A673 (cell line): ENCODE data around the gene KDELR3. TPM values are rescaled to one million over a fixed set of nuclear protein-coding genes. Genes with fewer than 3 reads are reported as not detected.

ENCODE experiments used
- BruUV-seq: library from RNA; stranded (reverse); fragments of 400-500 nt; replicated peaks from 2 replicates; lab custom pipeline; 2021; lab: Mats Ljungman, UMichigan
- CTCF ChIA-PET: fragments of 300-600 bp; sonication (Branson Sonifier 250); formaldehyde crosslinking; loops from one replicate; lab custom pipeline; 2022; ENCODE audit warnings: antibody characterized with exemption; lab: Charles Lee
- POLR2A ChIA-PET: fragments of 300-600 bp; sonication (Branson Sonifier 250); formaldehyde crosslinking; loops from one replicate; lab custom pipeline; 2022; ENCODE audit warnings: antibody characterized with exemption; ENCODE audit not compliant: low non-redundant PET; lab: Charles Lee
- DNase-seq: peaks from one replicate; pipeline ENCODE4 v3.0.0-alpha.2; 2015; ENCODE audit warnings: low spot score
- H3K27ac ChIP-seq: fragments of 200-600 bp; sonication (generic); 2 replicates; pipeline ENCODE4 v1.5.1; 2016; ENCODE audit warnings: mixed run types, low read depth, mild to moderate bottlenecking, mixed read lengths, antibody characterized with exemption, low read length; ENCODE audit not compliant: poor library complexity, severe bottlenecking
- H3K27me3 ChIP-seq: fragments of 200-600 bp; sonication (generic); replicated peaks from 2 replicates; pipeline ENCODE4 v1.6.1; 2017; ENCODE audit warnings: mixed run types, low read depth, mild to moderate bottlenecking, mixed read lengths, antibody characterized with exemption, low read length; ENCODE audit not compliant: insufficient read depth, poor library complexity
- H3K36me3 ChIP-seq: fragments of 200-600 bp; sonication (generic); 2 replicates; pipeline ENCODE4 v1.6.1; 2016; ENCODE audit warnings: mixed run types, mild to moderate bottlenecking, mixed read lengths, antibody characterized with exemption, low read length; ENCODE audit not compliant: insufficient read depth, poor library complexity, severe bottlenecking
- H3K4me1 ChIP-seq: fragments of 200-600 bp; sonication (generic); 2 replicates; pipeline ENCODE4 v1.6.1; 2017; ENCODE audit warnings: mixed run types, mild to moderate bottlenecking, mixed read lengths, antibody characterized with exemption, low read length; ENCODE audit not compliant: insufficient read depth, poor library complexity, severe bottlenecking
- H3K4me3 ChIP-seq: fragments of 200-600 bp; sonication (generic); 2 replicates; pipeline ENCODE4 v1.5.1; 2016; ENCODE audit warnings: low read depth, mixed run types, mild to moderate bottlenecking, mixed read lengths, low read length; ENCODE audit not compliant: poor library complexity, severe bottlenecking
- H3K9me3 ChIP-seq: fragments of 200-600 bp; sonication (generic); 2 replicates; pipeline ENCODE4 v1.6.1; 2016; ENCODE audit warnings: mixed run types, low read depth, mild to moderate bottlenecking, mixed read lengths, antibody characterized with exemption, low read length; ENCODE audit not compliant: poor library complexity, severe bottlenecking
- CTCF ChIP-seq: fragments of 300-800, 200-600 bp; sonication (generic); conservative IDR thresholded peaks from 2 replicates; pipeline ENCODE4 v1.5.1; 2017; ENCODE audit warnings: low read depth, mild to moderate bottlenecking, antibody characterized with exemption, low read length, moderate library complexity, mixed read lengths
- EZH2 ChIP-seq: fragments of 200-600 bp; sonication (generic); IDR thresholded peaks from 2 replicates; pipeline ENCODE4 v1.6.1; 2017; ENCODE audit warnings: borderline replicate concordance, low read depth, mild to moderate bottlenecking, mixed read lengths, antibody characterized with exemption, low read length; ENCODE audit not compliant: poor library complexity, severe bottlenecking
- intact Hi-C: fragments of 100-400 bp; cut with micrococcal nuclease; formaldehyde crosslinking; loops from one replicate; pipeline ENCODE4 v1.10.0; 2022; ENCODE audit not compliant: unreplicated experiment
- total RNA-seq: library from RNA; stranded (reverse); gene quantifications from 2 replicates; pipeline ENCODE4 v1.2.3, GENCODE V29; 2021

The KDELR3 gene
- total RNA-seq, 1 experiment from 2014 or later: 4.0 TPM

DNA sequence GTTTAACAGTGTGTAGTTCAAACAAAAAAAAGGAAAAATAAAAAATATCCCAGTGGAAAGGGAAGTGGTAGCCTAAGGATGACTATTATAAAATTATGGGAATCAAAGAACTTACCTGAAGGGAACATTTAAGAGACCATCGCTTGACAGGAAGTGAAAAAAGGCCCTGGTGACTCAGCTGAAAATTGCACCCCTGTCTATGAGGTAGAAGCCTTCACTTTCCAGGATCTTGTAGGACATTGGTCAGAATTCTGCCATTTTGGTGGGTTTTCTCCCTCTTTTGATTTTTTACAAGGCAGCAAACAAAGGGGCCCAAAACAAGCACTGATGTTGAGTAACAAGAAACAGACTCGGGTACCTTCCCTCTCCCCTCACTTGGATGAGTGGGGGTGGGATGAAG, 22.6 kb downstream of the KDELR3 start:
- Histone ChIP-seq H3K27me3 (no peaks in the 10 kb centered on the region), H3K36me3 (peaks cover 100% of the 10 kb centered on the region), H3K4me1 (no peaks in the 10 kb centered on the region), H3K9me3 (no peaks in the 10 kb centered on the region), H3K4me3 (no peak overlapping the region), H3K27ac (peak overlapping the region; percentile 17)
- no peak for DNase-seq
- no TSS peak for BruUV-seq
- intact Hi-C loops: loop anchor here (10.0 kb wide), 1 partner anchor 616 kb away; no protein-coding TSS in a partner anchor
- POLR2A ChIA-PET: no interaction called here
- TF ChIP-seq CTCF: no peak
- CTCF ChIA-PET: no interaction called here

GRCh38 chr22:38490915-38491314, 23.0 kb downstream of the KDELR3 start:
- ChIA-PET CTCF (no interaction called here), POLR2A (interaction anchor here (0.9 kb wide), 1 partner anchor 10 kb away, joined by 12 read pairs; no protein-coding TSS in a partner anchor)
- no peaks in the 10 kb centered on the region for H3K9me3 ChIP-seq
- intact Hi-C loops: loop anchor here (10.0 kb wide), 1 partner anchor 616 kb away; no protein-coding TSS in a partner anchor
- H3K36me3 ChIP-seq: peaks cover 100% of the 10 kb centered on the region
- H3K27ac ChIP-seq: peak overlapping the region; percentile 17
- H3K4me3 ChIP-seq: no peak overlapping the region
- H3K4me1 ChIP-seq: no peaks in the 10 kb centered on the region
- no peak for DNase-seq
- TF ChIP-seq CTCF (no peak), EZH2 (no peak)
- no peaks in the 10 kb centered on the region for H3K27me3 ChIP-seq
- no TSS peak for BruUV-seq

DNA sequence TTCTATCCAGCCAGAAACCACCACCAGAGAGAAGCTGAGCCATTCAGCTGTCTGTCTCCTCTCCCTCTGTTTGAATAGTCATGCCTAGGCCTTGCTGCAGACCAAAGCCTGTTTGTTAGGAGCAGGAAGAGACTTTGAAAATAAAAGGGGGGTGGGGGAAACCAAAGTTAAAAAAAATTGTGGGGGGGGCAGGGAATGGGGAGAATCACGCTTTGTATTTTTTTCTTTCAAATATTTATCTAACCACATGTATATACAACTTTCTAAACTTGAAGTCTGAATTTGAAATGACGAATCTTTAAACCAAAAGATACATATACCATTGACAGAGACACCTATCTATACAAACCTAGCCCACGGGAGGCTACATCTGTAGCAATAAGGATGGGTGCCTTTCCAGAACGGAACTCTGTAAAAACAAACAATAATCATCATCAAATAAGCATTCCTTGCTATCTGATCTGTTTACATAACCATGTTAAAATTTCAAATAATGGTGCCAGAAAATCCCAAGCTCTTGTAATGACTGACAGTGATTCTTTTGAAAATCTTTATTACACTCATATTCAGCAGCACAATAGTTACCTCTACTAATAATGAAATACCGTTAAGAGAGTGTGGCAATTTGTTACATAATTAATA, 23.9 kb downstream of the KDELR3 start:
- H3K27ac ChIP-seq: peak overlapping the region; percentile 29
- H3K4me3 ChIP-seq: no peak overlapping the region

More for the DNA sequence above, 23.9 kb downstream of the KDELR3 start:
- Histone ChIP-seq H3K27me3 (no peaks in the 10 kb centered on the region), H3K36me3 (peaks cover 100% of the 10 kb centered on the region), H3K4me1 (no peaks in the 10 kb centered on the region), H3K9me3 (no peaks in the 10 kb centered on the region)
- no peak for DNase-seq
- CTCF ChIA-PET: no interaction called here
- TF ChIP-seq EZH2: no peak
- TF ChIP-seq CTCF: no peak
- no TSS peak for BruUV-seq
- intact Hi-C loops: loop anchor here (10.0 kb wide), 1 partner anchor 617 kb away; no protein-coding TSS in a partner anchor
- POLR2A ChIA-PET: interaction anchor here (0.9 kb wide), 1 partner anchor 9 kb away, joined by 12 read pairs; no protein-coding TSS in a partner anchor
